ENCODE data around the gene NUB1.

- peak; percentile 13 for TF ChIP-seq CTCF (IDR thresholded peaks at IDR 0.05; ENCODE audit: borderline replicate concordance, extremely low read depth, low read length, poor library complexity, severe bottlenecking)
- no peak for TF ChIP-seq EZH2 (IDR thresholded peaks at IDR 0.05; ENCODE audit: borderline replicate concordance, low read depth, low read length, severe bottlenecking)
Observed at GRCh38 chr7:151340794-151341356, 737 bp upstream of the NUB1 start.
